NB4 (cell line): ENCODE data around the gene IL24.

Source experiments
- DNase-seq: peaks from one replicate; pipeline ENCODE4 v3.0.0; 2010; ENCODE audit warnings: low read depth
- H3K4me3 ChIP-seq: one replicate; pipeline ENCODE4 v1.5.1; 2011; ENCODE audit warnings: mild to moderate bottlenecking, low read depth, low read length, moderate library complexity
- CTCF ChIP-seq: IDR thresholded peaks from one replicate; pipeline ENCODE4 v1.5.1; 2012; ENCODE audit warnings: low read depth, low read length
- MYC ChIP-seq: IDR thresholded peaks from 2 replicates; pipeline ENCODE4 v1.6.1; 2011; ENCODE audit warnings: low read depth, low read length
- POLR2A ChIP-seq: IDR thresholded peaks from 2 replicates; pipeline ENCODE4 v1.6.1; 2011; ENCODE audit warnings: mild to moderate bottlenecking; ENCODE audit not compliant: insufficient read length; ENCODE audit errors: extremely low read depth
- TF ChIP-seq, protein P1 (sequence below): IDR thresholded peaks from 2 replicates; pipeline ENCODE4 v1.6.1; 2011; ENCODE audit warnings: low read depth, low read length

The IL24 gene

DNA sequence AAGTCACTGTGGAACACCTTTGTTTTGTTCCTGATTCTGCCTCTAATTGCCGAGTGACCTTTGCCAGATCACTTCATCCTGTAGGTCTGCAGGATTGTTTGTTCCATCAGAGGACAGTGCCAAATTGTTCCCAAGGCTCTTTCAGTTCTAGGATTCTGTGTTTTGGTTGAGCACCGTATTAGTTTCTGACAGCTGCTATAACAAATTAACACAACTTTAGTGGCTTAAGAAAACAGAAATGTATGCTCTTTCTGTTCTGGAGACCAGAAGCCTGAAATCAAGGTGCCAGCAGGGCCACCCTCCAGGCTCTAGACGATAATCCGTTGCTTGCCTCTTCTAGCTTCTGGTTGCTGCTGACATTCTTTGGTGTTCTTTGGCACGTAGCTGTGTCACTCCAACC, 52.4 kb downstream of the IL24 start:
- DNase-seq: no peak
- H3K4me3 ChIP-seq: no peak overlapping the region
- TF ChIP-seq MYC (no peak), CTCF (no peak), POLR2A (no peak)
- TF ChIP-seq, protein P1, sequence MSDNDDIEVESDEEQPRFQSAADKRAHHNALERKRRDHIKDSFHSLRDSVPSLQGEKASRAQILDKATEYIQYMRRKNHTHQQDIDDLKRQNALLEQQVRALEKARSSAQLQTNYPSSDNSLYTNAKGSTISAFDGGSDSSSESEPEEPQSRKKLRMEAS: no peak

DNA sequence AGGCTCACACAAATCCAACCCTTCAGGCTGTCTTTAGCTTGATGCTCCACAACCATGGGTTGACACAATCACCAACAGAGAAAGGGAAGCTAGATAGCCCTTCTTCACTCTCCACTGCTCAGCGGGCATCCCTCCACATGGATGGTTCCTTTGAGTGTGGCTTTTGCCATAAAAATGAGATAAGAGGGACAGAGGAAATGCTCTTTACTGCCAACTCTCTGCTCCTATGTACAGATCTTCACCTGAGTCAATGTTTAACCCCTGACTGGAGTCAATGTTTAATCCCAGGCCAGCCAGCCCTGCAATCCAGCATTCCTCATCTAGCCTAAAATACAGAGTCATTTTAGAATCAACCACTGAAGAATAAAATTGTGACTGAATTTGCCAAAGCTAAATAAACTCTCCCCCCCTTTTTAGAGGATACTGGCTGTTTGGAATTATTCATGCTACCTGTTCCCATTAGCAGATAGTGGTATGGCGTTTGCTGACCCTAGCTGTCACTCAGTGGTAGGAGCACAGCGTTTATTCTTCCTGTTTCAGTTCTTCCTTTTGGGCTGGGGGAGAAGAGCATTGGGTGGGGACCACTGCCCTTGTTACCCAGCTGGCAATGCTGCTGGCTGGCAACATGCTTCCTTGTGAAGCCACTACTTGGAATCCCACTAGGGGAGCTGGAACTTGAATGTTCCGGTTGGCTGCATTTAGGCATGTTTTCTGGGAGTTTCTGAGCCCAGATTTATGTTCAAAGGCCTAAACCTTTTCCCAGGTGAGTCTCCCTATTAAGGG, 54.3 kb downstream of the IL24 start:
- TF ChIP-seq CTCF (no peak), POLR2A (no peak), MYC (no peak)
- TF ChIP-seq, protein P1: no peak
- no peak overlapping the region for H3K4me3 ChIP-seq
- DNase-seq: no peak

DNA sequence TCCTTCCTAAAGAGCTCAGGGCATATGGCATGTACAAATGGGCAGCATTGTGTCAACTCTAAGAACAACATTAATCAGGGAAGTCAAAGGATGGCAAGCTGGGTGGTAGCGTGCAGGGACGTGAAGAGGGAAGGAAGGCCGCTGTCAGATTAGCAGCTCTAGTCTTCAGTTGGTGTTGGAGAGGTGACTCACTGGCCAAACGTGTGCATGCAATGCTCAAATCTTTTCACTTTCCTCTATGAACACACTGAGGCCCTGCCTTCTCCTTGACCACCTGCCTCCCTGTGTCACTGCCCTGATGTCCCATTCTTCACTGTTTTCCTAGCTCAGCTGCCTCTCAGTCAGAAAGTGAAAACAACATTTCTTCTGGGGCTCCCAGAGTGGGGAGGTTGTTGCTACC, 54.9 kb downstream of the IL24 start:
- no peak overlapping the region for H3K4me3 ChIP-seq
- DNase-seq: peak; percentile 18
- TF ChIP-seq, protein P1: no peak
- no peak for TF ChIP-seq POLR2A
- no peak for TF ChIP-seq MYC
- no peak for TF ChIP-seq CTCF

GRCh38 chr1:206953126-206953525, 55.9 kb downstream of the IL24 start:
- DNase-seq: no peak
- TF ChIP-seq MYC: no peak
- no peak for TF ChIP-seq CTCF
- TF ChIP-seq, protein P1: no peak
- TF ChIP-seq POLR2A: no peak
- H3K4me3 ChIP-seq: no peak overlapping the region

GRCh38 chr1:206953626-206954025, 56.4 kb downstream of the IL24 start:
- no peak for DNase-seq
- TF ChIP-seq POLR2A (no peak), MYC (no peak), CTCF (no peak)
- TF ChIP-seq, protein P1: no peak
- no peak overlapping the region for H3K4me3 ChIP-seq
